HuH-7 (cell line): Measurements from ENCODE around the gene CNIH1.
"Not testable (repeated sequence)": the region's sequence is repeated elsewhere in the genome, so short reads cannot be mapped to it uniquely, and the experiment has no call there.

Source experiments
- DNase-seq: peaks from one replicate; pipeline ENCODE4 v3.0.0; 2011; ENCODE audit warnings: low spot score

CNIH1 gene

GRCh38 chr14:54467280-54467679 is 26.1 kb upstream of the CNIH1 start:
- no peak for DNase-seq

DNA sequence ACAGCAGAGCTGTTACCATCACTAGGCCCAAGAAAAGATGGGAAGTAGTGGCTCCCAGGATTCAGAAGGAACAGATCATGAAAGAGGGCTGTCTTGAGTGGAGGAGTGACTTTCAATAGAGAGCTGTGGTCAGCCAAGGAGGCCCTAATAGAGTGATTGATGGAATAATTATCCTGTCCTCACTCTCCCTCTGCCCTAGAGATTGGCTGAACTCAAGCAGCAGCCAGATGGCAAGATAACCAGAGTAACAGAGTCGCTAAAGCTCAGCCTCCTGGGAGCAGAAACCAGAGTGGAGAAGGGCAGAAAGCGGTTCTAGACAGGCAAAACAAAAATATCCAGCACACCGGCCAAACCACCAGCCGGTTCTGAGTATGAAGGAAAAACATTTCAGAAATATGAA is 24.5 kb upstream of the CNIH1 start:
- no peak for DNase-seq

DNA sequence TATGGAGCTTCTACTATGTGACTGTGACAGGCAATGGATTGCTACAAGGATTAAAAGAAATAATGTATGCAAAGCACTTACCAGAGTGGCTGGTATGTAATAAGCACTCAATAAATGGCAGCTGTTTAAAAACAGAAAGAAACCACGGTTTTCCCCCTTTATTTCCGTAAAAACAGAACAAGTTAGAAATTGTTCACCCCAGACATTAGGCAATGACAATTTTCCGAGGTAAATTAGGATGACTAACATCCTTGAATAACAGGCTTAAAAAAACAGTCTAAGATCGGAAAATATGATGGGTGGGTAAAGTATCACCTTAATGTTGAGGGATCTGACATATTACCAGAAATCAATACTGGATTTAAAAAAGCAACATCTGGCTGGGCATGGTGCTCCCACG is 20.9 kb upstream of the CNIH1 start:
- DNase-seq: no peak

DNA sequence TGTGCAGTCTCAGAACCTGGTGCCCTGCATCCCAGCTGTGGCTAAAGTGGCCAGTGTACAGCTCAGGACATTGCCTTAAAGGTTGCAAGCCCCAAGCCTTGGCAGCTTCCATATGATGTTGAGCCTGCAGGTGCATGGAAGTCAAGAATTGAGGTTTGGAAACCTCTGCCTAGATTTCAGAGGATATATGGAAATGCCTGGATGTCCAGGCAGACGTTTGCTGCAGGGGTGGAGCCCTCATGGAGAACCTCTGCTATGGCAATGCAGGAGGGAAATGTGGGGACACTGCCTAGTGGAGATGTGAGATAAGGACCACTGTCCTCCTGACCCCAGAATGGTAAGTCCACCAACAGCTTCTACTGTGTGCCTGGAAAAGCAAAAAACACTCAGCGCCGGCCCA is 17.9 kb upstream of the CNIH1 start:
- DNase-seq: no peak

GRCh38 chr14:54458536-54458935 is 17.4 kb upstream of the CNIH1 start:
- not testable (repeated sequence) for DNase-seq

DNA sequence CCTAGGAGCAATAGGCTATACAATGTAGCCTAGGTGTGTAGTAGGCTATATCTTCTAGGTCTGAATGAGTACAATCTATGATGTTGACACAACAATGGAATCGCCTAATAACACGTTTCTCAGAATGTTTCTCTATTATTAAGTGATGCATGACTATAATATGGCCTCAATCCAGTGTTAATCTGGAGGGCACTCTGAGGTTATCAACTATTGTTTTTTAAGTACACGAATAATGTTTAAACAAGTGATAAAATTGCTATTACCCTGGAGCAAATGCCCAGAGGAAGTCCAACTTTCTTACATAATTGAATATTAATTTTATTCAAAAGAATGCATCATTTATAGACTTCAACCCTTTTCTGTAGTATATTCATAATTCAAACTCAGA is 16.4 kb upstream of the CNIH1 start:
- no peak for DNase-seq

DNA sequence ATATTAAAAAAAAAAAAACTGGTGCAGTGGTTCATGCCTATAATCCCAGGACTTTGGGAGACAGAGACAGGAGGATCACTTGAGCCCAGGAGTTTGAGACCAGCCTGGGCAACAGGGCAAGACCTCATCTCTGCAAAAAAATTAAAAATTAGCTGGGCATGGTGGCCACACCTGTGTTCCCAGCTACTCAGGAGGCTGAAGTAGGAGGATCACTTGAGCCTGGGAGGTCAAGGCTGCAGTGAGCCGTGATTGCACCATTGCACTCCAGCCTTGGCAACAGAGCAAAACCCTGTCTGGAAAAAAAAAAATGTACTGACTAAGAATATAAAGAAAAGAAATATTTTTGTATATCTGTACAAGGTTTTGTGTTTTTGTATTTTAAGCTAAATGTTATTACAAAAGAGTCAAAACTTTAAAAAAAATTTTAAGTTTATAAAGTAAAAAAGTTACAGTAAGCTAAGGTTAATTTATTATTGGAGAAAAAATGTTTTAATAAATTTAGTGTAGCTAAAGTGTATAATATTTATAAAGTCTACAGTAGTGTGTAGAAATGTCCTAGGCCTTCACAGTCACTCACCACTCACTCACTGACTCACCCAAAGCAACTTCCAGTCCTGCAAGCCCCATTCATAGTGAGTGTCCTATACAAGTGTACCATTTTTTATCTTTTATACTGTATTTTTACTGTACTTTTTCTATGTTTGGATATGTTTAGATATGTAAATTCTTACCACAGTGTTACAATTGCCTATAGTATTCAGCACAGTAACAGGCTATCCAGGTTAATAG is 15.8 kb upstream of the CNIH1 start:
- DNase-seq: not testable (repeated sequence)

DNA sequence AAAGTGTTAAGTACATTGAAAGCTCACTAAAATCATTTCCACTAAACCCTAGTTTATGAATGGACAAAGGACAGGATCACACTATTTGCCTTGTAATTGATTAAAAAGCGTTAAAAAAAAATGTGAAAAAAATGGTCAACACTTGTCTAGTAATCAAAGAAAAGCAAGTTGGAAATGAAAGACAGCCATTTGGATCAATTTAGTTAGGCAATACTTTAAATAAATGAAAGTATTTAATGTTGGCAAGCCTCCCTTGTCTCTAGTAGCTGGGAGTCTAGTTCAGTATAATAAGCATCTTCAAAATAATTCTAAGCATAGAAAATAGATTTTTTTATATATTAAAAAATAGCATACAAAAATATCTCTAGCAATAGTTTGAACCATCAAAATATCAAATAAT is 14.2 kb upstream of the CNIH1 start:
- no peak for DNase-seq

GRCh38 chr14:54453990-54454389 is 12.8 kb upstream of the CNIH1 start:
- DNase-seq: not testable (repeated sequence)

DNA sequence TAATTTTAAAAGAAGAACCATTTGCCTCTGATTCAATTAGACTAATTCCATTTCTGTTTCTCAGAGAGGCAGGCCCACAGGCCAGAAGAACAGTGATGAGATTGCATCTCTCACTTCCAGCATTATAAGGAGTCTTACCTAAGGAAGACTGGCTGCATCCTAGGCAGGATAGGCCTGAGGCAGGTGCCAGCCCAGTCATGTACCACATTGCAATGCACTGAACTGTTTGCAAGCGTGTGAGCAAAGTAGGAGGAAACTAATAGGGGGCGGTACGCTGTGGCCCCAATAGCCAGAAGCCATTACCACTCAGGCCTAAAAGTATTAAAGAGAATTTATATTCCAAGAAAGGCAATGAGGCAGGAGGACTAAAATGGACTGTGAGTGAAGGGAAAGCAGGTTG is 12.1 kb upstream of the CNIH1 start:
- no peak for DNase-seq

DNA sequence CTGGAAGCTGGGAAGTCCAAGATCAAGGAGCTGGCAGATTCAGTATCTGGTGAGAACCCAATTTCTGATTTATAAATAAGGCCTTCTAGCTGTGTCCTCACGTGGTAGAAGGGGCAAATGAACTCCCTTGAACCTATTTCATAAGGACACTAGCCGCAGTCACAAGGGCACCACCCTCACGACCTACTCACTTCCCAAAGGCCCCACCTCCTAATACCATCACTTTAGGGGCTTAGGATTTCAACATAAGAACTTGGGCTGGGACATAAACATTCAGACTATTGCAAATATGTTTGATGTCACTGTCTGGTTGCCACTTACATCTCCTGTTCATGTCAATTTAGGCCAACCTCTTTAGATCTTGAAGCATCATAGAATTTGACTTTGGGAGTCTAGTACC is 10.8 kb upstream of the CNIH1 start:
- DNase-seq: no peak

DNA sequence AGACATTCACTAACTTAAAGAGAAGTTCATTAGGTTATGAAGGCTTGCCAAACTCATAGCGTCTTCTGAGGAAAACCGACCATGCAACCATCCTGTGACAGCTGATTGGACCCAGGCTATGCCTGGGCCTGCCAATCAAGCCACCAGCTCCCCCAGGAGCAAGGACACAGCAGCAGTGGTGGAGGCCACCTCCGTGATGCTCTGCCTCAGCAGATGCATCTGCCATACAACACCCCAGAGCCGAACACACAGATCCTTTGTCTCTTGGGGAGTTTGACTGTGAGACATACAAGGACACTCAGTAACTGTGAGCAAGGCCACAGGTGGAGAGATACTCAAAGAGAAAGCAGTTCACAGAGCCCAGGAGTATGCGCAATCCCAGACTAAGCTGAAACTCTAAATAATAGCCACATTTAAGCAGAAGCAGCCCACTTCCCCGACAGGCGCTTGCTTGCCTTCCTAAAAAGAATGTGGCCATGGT is 10.0 kb upstream of the CNIH1 start:
- DNase-seq: no peak

DNA sequence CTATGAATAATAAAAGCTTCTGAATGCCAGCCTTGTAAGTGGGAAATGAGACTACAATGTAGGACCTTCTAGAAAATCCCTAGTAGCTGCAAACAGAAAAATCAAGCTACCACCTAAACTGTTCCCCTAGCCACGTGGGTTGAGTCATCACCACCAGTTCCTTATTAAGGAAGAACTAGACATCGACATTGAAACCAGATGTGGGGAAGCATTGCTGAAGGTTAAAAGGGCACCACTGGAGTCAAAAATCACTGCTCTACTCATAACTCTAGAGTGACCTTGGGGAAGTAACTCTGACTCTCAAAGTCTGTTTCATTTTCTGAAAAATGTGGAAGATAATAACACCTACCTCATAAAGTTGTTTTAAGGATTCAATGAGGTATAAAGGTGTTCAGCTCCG is 9.4 kb upstream of the CNIH1 start:
- no peak for DNase-seq

GRCh38 chr14:54447231-54447692 is 6.1 kb upstream of the CNIH1 start:
- peak; percentile 83 for DNase-seq

DNA sequence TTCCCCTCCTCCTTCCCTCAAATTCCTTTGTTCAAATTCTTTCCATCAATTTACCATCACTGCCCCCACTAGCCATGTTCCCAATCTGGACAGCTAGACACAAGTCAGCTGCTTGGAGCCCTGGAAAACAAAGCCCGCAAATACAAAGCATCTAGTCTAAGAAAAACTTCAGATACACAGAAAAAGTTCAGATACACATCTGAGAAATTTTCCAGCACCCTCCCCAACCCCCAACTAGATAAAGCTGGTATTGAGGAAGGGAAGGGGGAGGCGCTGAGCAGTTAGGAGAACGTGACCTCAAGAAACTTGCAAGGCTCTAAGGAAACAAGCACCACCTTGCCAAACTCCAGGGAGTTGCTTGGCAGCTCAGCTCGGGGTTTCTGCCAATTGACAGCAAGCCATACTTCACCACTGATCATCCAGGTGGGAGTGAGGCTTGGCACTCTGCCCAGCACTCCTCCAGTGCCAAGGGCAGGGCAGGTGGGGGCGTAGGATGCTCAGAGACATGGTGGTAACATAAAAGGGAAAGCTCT is 5.1 kb upstream of the CNIH1 start:
- no peak for DNase-seq

- DNase-seq: no peak
Measured at GRCh38 chr14:54444681-54445080, 3.5 kb upstream of the CNIH1 start.

DNA sequence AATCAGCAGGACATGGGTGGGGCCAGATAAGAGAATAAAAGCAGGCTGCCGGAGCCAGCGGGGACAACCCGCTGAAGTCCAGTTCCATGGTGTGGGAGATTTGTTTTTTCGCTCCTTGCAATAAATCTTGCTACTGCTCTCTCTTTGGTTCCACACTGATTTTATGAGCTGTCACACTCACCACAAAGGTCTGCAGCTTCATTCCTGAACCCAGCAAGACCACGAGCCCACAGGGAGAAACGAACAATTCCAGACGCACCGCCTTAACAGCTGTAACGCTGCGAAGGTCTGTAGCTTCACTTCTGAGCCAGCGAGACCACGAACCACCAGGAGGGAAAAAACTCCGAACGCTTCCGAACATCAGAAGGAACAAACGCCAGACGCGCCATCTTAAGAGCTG is 2.8 kb upstream of the CNIH1 start:
- no peak for DNase-seq

GRCh38 chr14:54442961-54443360 is 1.8 kb upstream of the CNIH1 start:
- not testable (repeated sequence) for DNase-seq

GRCh38 chr14:54440476-54440872 is 700 bp downstream of the CNIH1 start:
- DNase-seq: no peak

GRCh38 chr14:54440037-54440436 is 1.1 kb downstream of the CNIH1 start:
- no peak for DNase-seq

DNA sequence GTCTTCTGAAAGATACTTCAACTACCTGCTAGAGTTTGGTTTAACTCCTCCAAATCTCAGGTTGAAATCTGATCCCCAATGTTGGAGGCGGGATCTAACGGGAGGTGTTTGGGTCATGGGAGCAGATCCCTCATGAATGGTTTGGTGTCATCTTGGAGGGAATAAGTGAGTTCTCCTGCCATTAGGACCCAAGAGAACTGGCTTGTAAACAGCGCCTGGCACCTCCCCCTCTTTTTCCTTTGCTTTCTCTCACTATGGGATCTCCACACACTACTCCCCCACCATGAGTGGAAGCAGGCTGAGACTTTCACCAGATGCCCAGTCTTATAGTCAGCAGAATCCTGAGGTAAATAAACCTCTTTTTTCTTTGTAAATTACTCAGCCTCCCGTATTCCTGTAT is 2.5 kb downstream of the CNIH1 start:
- no peak for DNase-seq

DNA sequence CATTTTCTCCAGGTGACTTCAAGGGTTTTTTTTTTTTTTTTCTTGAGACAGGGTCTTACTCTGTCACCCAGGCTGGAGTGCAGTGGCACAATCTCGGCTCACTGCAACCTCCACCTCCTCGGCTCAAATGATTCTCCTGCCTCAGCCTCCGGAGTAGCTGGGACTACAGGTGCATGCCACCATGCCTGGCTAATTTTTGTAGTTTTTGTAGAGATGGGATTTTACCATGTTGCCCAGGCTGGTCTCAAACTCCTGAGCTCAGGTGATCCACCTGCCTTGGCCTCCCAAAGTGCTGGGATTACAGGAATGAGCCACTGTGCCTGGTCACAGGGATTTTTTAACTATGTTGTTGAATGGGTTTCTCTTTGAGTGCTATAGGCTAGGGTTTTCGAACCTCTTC is 3.2 kb downstream of the CNIH1 start:
- not testable (repeated sequence) for DNase-seq

DNA sequence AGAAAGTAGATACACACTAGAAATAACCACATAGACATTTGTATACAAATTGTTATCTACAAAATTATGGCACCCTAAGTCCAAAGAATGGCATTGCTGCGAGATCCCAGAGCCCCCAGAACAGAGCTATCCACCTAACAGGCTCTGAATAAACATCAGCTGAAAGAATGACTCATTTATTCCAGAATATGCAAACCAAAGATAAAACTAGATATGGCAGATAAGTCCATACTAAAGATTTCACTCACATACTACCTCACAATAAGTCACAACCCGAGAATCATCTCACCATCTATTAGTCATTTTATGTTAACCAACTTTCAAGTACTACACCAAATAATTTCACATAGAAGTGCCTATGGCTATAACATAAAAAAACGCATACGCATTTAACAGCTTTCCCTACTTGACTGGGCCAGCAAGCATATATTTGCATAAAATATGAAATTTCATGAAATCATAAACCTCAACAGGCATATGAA is 5.6 kb downstream of the CNIH1 start:
- no peak for DNase-seq

- no peak for DNase-seq
Measured at GRCh38 chr14:54428527-54428926, 12.6 kb downstream of the CNIH1 start.
